HG02588 (cell line): ENCODE results near the gene MAP4K2.

ENCODE experiments used
- ATAC-seq: cut with Tn5 transposase; IDR thresholded peaks from one replicate; pipeline ENCODE4 v1.9.1; 2021; ENCODE audit warnings: mild to moderate bottlenecking, moderate library complexity; ENCODE audit not compliant: unreplicated experiment

MAP4K2 gene

DNA sequence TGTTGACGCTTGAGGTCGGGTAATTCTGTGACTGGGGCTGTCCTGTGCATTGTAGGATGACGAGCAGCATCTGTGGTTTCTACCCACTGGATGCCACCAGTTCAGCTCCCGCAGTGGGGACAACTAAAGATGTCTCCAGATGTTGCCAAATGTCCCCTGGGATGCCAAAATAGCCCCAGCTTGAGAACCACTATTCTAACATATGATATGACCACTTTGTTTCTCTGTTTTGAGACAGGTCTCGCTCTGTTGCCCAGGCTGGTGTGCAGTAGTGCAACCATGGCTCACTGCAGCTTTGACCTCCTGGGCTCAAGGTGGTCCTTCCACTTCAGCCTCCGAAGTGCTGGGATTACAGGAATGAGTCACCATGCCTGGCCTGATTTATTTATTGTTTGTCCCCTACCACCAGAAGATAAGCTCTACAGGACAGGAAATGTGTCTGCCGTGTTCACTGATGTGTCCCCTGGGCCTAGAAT, 11.7 kb upstream of the MAP4K2 start:
- ATAC-seq, result peak; percentile 37

DNA sequence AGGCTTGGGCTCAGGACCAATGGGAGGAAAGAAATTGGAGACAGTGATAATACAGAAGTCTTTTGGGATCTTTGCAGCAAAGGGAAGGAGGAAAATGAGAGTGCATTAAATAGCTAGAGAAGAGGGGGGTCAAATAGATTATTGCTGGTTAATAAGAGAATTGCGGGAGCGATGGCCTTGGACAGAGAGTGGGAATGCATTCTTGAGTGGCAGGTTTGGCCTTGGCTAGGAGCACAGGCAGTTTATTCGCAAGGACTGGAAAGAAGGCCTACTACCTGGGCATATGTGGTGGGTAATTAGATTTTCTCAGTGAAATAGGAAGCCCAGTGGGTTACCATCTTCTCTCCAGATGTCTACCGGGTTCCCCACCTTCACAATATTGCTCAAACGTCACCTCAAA, 10.8 kb upstream of the MAP4K2 start:
- ATAC-seq, result no peak

DNA sequence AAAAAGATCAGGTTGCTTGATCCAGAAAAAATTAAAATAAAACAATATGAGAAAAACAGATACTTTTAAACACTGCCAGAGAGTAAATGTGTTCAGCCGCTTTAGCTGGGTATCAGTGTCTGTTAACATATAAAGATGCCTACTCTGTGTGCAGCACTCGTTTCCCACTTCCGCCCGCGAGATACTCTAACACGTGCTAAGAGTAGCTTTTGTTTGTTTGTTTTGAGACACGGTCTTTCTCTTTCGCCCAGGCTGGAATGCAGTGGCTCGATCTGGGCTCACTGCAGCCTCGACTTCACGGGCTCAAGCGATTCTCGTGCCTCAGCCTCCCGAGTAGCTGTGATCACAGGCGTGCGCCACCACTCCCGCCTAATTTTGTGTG, 7.9 kb upstream of the MAP4K2 start:
- no peak for ATAC-seq

DNA sequence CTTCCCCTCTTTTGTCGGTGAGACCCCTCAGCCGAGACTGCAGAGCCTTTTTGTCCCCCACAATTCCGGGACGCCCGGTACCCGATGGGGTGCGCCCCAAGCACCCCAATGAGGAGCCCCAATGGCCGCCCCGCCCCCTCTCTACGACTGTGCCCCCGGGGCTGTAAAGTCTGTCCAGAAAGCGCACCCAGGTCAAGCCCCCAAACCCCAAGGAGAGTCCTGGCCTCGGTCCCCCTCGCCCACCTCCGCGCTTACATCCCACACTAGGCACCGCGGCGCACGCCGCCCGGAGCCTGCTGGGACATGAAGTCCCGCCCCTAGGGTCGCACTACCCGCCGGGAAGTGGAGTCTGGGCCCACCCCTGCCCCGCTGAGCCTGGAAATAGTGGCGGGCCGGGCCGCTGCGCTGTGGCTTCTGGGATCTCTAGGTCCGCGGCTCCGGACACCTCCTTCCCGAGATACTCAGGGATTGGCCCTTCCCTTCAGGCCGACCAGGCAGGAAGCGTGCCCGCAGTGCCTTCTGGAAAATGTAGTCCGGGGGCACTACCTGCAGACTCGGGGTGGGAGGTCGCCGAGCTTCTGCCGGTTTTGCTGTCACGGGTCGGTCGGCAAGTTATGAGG, 7.4 kb upstream of the MAP4K2 start, which contains the start of gene MEN1:
Gene MEN1, minus strand, starts transcription at position 281 of the 620 bp plus-strand sequence. CDS start 442 bp downstream, outside the sequence.
- peak; percentile 61 for ATAC-seq

DNA sequence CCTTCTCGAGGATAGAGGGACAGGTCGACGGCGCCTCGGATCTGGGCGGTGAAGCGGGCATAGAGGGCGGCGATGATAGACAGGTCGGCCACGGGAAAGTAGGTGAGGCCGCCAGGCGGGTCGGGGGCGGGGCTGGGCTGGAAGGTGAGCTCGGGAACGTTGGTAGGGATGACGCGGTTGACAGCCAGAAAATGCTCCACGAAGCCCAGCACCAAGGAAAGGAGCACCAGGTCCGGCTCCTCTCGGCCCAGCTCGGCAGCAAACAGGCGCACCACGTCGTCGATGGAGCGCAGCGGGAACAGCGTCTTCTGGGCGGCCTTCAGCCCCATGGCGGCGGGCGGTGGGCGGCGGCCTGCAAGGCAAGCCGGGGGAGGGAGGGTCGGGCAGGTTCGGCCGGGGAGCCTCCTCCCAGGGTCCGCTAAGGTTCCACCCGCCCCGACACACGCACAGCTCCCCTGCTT, 6.8 kb upstream of the MAP4K2 start:
- ATAC-seq, result no peak

DNA sequence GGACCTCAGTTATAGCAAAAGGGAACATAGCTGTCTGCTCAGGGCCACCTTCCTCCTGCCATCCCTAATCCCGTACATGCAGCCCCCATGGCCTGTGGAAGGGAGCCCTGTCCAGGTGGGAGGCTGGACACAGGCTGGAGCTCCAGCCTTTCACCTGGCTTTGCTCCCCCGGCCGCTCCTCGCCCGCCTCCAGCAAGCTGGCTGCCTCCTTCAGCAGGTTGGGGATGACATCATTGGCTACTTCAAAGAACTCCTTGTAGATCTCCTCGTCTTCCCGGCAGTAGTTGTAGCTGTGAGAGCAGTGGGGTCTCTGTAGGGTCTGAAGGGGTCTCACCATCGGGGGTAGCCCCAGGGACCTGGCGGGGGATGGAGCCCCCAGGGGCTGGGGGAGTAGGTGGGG, 2.5 kb upstream of the MAP4K2 start:
- ATAC-seq, result no peak

DNA sequence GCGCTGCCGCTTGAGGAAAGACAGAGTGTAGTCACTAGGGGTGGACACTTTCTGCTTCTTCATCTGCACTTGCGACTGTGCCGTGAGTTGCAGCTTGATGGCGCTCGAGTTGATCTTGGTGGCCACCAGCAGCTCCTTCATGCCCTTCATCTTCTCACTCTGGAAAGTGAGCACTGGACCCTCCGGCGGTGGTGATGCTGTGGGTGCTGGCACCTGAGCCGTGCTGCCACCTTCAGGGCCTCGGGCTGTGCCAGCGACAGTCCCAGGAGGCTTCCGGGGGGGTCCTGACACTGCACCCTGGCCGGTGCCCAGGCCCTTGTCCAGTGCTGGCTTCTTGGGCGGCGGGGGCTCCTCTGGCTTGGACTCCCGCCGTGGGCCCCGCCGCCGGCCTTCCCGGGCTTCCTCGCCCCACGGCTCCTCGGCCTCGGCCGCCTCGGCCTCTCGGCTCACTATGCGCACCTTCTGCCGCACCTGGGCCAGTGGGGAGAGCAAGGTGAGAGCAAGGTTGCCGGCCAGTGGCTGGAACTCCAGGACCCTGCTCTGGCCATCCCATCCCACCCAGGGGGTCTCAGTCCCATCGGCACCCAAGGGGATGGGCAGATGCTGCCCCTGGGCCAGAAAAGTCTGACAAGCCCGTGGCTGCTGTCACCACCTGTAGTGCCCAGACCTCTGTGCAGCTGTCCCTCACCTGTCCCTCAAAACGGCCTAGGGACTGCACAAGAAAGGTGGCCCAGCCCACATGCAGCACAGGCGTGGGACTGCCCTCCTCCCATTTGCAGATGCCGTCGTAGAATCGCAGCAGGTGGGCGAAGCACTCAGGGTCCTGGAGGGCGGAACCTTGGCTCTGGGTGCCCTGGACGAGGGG, 1.6 kb upstream of the MAP4K2 start:
- no peak for ATAC-seq

DNA sequence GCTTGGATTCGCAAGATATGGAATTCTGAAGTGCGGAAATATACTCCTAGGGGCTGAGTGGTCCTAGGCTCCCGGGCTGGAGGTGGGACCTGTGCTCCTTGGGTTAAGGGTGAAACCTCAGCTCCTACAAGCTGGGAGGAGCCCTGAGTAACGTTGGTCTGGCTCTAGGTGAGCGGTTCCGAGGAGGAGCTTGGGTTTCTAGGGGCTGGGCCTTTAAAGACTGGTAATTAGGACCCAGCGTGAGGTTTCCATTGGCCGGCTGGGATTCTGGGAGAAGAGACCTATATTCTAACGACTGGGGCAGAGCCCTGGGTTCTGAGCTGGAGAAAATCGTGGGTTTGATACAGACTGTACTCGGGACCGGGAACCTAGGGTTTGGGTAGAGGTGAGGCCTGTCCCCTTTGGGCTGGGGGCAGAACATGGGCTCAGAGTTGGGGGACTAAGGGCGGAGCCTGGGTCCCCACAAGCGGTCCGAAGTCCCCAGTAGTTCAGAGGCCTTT, 882 bp upstream of the MAP4K2 start:
- no peak for ATAC-seq

DNA sequence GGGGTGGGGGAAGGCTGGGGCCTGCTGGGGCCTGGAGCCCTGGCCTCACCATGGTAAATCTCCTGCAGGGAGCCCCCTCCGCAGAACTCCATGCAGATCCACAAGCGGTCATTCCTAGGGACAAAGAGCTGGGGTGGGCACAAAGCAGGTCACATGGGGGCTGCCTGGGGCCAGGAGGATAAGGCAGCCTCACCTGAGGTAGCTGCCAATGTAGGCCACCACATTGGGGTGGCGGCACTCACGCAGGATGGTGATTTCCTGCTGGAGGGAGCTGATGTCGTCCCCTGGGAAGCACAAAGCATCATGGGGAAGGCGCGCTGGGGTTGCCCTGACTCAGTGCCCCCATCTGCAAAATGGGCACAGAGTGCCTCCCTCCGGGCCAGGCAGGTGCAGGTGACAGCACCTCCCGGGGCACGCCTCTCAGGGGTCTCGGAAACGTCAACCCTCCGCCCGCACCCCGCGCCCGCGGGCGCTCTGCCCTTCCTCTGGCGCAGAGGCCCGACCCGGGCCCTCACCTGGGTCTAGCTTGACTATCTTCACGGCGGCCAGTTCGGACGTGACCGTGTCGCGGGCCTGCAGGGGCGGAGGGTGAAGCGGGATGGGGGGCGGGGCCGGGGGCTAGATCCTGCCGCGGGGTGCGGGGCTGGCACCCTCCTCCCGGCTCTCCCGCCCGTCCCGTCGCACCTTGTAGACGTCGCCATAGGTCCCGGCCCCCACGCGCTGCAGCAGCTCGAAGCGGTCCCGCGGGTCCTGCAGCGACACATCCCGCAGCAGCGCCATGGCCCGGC, 450 bp downstream of the MAP4K2 start:
- ATAC-seq, result peak; percentile 16

DNA sequence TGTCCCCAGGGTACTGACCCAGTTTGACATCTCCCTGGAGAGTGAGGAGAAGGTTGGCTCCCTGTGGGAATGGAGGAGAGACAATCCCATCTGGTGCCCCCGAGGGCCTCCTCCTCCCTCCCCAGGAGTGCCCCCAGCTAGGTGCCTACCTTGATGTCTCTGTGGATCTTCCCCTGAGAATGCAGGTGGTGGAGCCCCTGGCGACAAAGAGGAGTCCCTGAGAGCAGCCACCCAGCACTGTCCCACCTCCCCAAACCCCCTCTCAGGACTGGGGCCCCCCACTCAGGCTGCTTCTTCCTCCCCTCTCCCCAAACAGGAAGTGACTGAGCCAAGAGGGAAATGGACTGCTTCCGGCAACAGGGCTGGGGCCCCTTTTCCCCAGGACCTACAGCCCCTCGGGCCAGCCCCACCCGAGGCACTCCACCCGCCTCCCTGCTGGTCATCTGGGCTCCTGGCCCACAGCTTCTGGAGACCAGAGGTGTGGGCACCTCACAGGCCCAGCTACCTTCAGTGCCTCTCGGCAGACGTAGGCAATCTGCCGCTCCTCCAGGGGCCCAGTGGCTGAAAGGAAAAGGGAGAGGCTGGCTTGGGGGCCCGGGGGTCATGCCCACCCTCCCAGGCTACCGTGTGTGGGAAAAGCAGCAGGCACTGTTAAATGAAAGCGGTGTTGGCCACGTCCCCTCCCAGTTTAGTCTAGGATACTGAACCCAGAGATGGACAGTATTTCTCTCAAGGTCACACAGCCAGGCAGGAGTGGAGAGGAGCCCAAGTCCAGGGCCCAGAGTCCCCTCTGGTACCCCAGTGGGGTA, 1.2 kb downstream of the MAP4K2 start:
- ATAC-seq, result no peak

DNA sequence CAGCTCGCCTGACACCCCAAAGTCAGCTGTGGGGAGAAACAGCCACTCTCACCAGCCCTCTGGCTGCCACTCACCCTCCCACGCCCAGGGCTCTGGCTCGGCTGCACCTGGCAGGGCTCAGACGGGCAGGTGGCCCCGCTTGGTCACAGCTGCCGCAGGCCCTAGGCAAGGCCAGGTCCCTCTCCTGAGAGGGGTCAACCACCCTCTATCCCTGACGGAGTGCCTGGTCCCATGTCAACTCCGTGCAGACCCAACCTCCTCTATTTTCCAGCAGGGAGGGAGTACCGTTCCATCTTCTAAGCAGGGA, 1.9 kb downstream of the MAP4K2 start:
- ATAC-seq, result no peak

DNA sequence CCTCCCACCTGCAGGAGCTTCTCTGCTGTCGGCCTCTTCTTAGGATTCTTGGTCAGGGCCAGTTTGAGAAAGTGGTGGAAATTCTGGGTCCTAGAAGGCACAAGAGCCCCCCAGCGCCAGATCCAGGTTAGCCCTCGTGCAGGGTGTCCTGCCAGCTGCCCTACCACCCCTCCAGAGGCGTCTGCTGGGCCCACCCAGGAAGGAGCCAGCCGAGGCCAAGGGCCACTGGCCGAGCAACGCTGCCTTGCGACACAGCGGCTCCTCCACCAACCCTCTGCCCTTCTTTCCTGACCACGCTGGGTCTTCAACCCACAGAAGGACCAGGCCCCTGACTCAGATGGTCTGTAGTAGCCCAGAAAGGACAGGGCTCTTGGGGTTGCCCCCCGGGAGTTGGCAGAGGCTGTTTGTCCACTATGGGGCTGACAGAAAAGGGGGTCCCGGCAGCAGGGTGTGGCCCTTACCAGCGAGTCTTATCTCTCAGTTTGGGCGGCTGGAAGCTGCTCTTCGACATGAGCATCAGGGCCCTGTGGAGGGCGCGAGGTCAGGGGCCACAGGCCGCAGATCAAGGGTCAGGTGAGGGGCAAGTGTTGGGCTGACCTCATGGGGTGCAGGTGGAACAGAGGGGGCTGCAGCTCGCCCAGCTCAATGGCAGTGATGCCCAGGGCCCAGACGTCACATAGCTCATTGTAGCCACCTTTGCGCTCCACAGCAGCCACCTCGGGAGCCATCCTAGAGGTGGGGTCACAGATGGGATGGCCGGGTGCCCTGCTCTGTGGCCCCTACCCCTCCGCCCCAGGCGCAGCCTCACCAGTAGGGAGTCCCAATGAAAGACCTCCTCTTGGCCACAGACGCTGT, 2.5 kb downstream of the MAP4K2 start:
- no peak for ATAC-seq

DNA sequence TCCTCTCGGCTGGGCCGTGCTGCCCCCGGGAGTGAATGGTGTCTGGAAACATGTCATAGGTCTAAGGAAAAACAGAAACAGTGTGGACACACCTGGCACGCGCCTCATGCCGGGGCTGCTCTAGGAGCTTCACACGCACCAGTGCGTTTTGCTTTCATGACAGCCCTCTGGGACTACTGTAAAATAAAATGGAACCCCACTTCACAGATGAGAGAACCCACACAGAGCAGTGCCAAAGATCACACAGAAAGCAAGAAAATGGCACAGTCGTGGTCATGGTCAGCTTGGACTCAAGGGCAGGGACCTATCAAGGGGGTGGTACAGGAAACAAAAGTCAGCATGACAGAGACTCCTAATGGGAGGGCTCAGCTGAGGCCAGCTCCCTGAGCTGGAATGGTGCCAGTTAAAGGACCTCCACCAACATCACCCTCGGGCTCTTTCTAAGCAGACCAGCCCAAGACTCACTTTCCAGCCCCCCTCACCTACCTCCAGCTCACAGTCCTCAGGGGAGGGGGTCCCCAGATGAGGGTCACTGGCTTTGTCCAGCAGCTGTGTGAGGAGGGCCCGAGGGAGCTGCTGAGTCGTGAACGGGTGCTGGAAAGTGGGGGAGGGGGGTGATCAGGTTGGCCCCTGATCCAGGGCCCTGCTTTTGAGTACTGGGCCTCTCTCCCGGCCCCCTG, 3.3 kb downstream of the MAP4K2 start:
- ATAC-seq, result no peak

DNA sequence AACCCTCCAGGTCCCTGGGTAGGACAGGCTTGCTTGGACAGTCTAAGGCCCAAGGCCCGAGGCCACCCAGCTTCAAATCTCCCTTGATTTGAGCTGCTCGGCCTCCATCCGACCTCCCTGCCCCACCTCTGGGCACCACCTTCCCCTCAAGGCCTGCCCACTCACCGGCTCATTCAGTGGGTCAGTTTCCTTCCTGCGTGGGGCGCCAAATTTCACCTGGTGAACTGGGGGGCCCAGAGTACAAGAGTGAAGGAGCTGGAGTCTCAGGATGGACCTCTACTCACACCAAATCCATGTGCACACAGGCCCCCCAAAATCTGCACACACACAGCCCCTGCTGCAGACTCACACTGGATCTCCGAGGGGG, 3.8 kb downstream of the MAP4K2 start:
- ATAC-seq, result no peak

DNA sequence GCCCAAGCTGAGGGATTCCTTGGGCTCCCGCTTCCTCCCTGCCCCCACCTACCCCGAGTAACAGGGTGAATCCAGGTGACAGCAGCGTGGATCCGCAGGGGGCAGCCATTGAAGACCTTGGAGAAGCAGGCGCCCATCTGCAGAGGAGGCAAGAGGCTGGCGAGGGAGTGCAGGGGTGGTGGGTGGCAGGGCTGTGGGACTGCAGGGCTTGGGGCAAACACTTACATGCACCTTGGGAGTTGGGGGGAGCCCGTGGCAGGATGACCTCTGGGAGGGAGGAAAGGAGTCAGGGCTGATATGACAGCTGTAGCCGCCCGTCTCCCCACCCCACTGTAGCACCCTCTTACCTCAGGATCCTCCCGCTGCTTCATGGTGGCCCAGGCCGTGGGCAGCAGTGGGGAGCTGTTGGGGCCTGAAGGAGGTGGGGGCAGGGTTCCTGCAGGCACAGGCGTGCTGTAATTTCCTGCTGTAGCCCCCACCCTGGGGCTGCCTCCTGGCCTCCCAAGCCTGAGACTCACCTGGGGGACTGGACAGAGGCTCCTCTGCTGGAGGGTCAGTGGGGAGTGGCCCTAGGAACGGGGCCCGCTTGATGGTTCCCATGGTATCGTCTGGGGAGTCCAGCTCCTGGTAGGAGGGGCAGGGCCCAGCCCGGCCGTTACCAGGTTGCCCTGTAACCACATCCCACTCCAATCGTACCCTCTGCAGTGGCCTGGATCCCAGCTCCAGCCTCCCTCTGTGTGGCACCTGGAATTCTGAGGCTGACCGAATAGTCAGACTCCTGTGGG, 6.1 kb downstream of the MAP4K2 start:
- ATAC-seq, result no peak

DNA sequence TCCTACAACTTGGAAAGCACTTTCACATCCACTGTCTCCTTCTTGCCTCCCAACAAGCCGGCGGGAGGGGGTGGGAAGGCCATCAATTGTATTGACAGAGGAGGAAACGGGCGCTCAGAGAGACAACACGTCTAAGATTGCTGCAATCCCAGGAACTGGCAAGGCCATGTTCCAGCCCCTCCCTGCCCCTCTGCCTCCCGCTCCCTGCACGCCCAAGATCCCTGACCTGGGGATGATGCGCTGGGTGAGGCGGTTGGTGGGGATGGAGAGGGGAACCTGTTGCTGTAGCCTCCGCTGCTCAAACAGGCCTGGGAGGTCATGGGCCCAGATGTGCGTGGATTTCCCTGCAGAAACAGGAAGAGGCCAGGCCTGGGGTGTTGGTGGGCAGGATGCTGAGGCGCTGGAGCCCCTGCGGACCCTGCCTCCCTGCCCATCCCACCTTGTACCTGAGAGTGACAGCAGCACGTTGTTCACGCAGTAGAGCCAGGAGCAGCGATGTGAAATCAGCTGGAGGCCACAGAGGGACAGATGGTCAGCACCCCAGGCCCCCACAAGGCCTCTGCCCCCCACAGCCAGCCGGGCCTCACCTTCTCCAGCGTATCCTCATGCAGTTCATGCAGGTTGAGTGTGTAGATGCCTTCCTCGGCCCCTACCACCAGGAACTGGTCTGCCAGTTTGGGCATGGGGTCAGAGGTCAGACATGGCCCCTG, 6.8 kb downstream of the MAP4K2 start:
- no peak for ATAC-seq

DNA sequence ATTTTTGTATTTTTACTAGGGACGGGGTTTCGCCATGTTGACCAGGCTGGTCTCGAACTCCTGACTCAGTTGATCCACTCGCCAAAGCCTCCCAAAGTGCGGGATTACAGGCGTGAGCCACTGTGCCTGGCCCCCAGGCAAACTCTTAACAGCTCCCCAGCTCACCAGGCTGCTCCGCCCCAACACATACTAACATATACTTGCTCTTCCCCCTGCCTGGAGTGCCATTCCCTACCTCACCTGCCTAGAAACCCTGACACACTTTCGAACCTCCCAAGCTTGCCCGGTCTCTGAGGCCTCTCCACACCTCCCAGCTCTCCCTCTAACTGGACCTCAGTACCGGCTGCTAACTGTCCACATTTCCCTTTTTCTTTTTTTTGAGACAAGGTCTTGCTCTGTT, 8.5 kb downstream of the MAP4K2 start:
- ATAC-seq, result no peak
